ENCODE measurements around the gene NR6A1. TPM values are rescaled to one million over a fixed set of nuclear protein-coding genes. Genes with fewer than 3 reads are reported as not detected.

The NR6A1 gene
- polyA plus RNA-seq, 1 donor from 2014 or later = 4.3 TPM

DNA sequence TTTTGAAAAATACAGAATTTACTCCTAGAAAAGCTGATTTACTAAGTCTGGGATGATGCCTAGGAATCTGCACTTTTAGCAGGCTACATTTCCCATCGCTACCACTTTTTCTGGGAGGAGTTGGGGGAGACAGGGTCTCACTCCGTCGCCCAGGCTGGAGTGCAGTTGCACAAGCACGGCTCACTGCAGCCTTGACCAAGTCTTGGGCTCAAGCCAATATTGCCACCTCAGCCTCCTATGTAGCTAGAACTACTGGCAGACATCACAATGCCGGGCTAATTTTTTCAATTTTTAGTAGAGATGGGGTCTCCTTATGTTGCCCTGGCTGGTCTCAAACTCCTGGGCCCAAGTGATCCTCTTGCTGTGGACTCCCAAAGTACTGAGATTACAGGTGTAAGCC lies 85.9 kb downstream of the NR6A1 start:
- H3K4me3 ChIP-seq (ENCODE audit: low read length) = no peak overlapping the region
- H3K9me3 ChIP-seq (ENCODE audit: low read length) = no peaks in the 10 kb centered on the region
- no peaks in the 10 kb centered on the region for H3K9me2 ChIP-seq (ENCODE audit: insufficient read depth, low read length)
- TF ChIP-seq, protein P1, sequence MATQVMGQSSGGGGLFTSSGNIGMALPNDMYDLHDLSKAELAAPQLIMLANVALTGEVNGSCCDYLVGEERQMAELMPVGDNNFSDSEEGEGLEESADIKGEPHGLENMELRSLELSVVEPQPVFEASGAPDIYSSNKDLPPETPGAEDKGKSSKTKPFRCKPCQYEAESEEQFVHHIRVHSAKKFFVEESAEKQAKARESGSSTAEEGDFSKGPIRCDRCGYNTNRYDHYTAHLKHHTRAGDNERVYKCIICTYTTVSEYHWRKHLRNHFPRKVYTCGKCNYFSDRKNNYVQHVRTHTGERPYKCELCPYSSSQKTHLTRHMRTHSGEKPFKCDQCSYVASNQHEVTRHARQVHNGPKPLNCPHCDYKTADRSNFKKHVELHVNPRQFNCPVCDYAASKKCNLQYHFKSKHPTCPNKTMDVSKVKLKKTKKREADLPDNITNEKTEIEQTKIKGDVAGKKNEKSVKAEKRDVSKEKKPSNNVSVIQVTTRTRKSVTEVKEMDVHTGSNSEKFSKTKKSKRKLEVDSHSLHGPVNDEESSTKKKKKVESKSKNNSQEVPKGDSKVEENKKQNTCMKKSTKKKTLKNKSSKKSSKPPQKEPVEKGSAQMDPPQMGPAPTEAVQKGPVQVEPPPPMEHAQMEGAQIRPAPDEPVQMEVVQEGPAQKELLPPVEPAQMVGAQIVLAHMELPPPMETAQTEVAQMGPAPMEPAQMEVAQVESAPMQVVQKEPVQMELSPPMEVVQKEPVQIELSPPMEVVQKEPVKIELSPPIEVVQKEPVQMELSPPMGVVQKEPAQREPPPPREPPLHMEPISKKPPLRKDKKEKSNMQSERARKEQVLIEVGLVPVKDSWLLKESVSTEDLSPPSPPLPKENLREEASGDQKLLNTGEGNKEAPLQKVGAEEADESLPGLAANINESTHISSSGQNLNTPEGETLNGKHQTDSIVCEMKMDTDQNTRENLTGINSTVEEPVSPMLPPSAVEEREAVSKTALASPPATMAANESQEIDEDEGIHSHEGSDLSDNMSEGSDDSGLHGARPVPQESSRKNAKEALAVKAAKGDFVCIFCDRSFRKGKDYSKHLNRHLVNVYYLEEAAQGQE (IDR thresholded peaks at IDR 0.05; ENCODE audit: borderline replicate concordance) = no peak
- TF ChIP-seq RAD21 (conservative IDR thresholded peaks at IDR 0.05) (no peak), MXI1 (conservative IDR thresholded peaks at IDR 0.05; ENCODE audit: poor library complexity, severe bottlenecking) (no peak), SMC3 (conservative IDR thresholded peaks at IDR 0.05; ENCODE audit: poor library complexity) (no peak)
- no peaks in the 10 kb centered on the region for H3K27me3 ChIP-seq (ENCODE audit: insufficient read depth, low read depth, low read length)
- H4K20me1 ChIP-seq (ENCODE audit: insufficient read depth) = no peaks in the 10 kb centered on the region
- H2AFZ ChIP-seq (ENCODE audit: low read depth, low read length) = no peak overlapping the region
- H3K27ac ChIP-seq (ENCODE audit: low read length) = no peak overlapping the region
- H3K36me3 ChIP-seq (ENCODE audit: insufficient read depth, low read length) = peaks cover 8% of the 10 kb centered on the region
- H3F3A ChIP-seq (ENCODE audit: insufficient read depth, low read length, poor library complexity, severe bottlenecking) = no peaks in the 10 kb centered on the region
- H3K79me2 ChIP-seq (replicated peaks; ENCODE audit: insufficient read depth, low read length) = peaks cover 5% of the 10 kb centered on the region
- no peak overlapping the region for H3K9ac ChIP-seq (ENCODE audit: low read length)
- no peak overlapping the region for H3K4me2 ChIP-seq (ENCODE audit: low read length)

DNA sequence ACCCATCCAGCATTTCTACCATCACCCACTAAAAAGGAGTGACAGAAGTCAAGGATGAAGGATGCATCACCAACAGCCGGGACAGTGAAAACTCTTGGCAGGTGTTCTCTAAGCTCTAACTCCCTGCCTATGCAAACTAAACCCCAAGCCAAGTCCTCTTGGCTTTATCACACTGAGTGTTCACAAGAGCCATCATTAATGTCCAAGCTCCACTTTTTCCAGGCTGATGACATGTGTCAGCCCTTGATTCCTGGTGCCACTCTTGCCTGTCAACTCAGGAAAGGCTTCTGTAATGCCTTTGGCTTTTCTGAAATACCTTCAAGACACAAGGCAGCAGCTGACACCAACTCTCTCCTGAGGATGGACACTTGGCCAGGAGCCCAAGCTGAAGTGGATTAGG lies 86.9 kb downstream of the NR6A1 start:
- Histone ChIP-seq H3K36me3 (ENCODE audit: insufficient read depth, low read length) (peaks cover 8% of the 10 kb centered on the region), H2AFZ (ENCODE audit: low read depth, low read length) (no peak overlapping the region), H4K20me1 (ENCODE audit: insufficient read depth) (no peaks in the 10 kb centered on the region), H3F3A (ENCODE audit: insufficient read depth, low read length, poor library complexity, severe bottlenecking) (no peaks in the 10 kb centered on the region), H3K9me2 (ENCODE audit: insufficient read depth, low read length) (no peaks in the 10 kb centered on the region), H3K4me3 (ENCODE audit: low read length) (no peak overlapping the region), H3K27ac (ENCODE audit: low read length) (no peak overlapping the region), H3K9me3 (ENCODE audit: low read length) (no peaks in the 10 kb centered on the region), H3K27me3 (ENCODE audit: insufficient read depth, low read depth, low read length) (no peaks in the 10 kb centered on the region), H3K9ac (ENCODE audit: low read length) (no peak overlapping the region), H3K79me2 (replicated peaks; ENCODE audit: insufficient read depth, low read length) (peaks cover 3% of the 10 kb centered on the region), H3K4me2 (ENCODE audit: low read length) (no peak overlapping the region)
- TF ChIP-seq EP300 (conservative IDR thresholded peaks at IDR 0.05; ENCODE audit: poor library complexity, severe bottlenecking) (no peak), RAD21 (conservative IDR thresholded peaks at IDR 0.05) (no peak), EZH2 (IDR thresholded peaks at IDR 0.05; ENCODE audit: borderline replicate concordance, insufficient read depth, low read length, poor library complexity, severe bottlenecking) (no peak), POLR2AphosphoS5 (IDR thresholded peaks at IDR 0.05) (no peak), TAF1 (IDR thresholded peaks at IDR 0.05; ENCODE audit: low read depth) (no peak), SMC3 (conservative IDR thresholded peaks at IDR 0.05; ENCODE audit: poor library complexity) (no peak), MXI1 (conservative IDR thresholded peaks at IDR 0.05; ENCODE audit: poor library complexity, severe bottlenecking) (no peak)
- TF ChIP-seq, protein P1 (IDR thresholded peaks at IDR 0.05; ENCODE audit: borderline replicate concordance) = no peak
- TF ChIP-seq, protein P2, sequence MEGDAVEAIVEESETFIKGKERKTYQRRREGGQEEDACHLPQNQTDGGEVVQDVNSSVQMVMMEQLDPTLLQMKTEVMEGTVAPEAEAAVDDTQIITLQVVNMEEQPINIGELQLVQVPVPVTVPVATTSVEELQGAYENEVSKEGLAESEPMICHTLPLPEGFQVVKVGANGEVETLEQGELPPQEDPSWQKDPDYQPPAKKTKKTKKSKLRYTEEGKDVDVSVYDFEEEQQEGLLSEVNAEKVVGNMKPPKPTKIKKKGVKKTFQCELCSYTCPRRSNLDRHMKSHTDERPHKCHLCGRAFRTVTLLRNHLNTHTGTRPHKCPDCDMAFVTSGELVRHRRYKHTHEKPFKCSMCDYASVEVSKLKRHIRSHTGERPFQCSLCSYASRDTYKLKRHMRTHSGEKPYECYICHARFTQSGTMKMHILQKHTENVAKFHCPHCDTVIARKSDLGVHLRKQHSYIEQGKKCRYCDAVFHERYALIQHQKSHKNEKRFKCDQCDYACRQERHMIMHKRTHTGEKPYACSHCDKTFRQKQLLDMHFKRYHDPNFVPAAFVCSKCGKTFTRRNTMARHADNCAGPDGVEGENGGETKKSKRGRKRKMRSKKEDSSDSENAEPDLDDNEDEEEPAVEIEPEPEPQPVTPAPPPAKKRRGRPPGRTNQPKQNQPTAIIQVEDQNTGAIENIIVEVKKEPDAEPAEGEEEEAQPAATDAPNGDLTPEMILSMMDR (IDR thresholded peaks at IDR 0.05; ENCODE audit: poor library complexity, severe bottlenecking) = no peak
